Esophagus squamous epithelium (tissue), 5 donors: ENCODE results near the gene DMAC1. TPM values are rescaled to one million over a fixed set of nuclear protein-coding genes. Genes with fewer than 3 reads are reported as not detected.

Source experiments
- DNase-seq: peaks from one replicate; lab custom pipeline; 2025; lab: John Stamatoyannopoulos, UW
- H3K27ac ChIP-seq, 4 donors: fragments of 200-600 bp; sonication (generic); one replicate each; pipeline ENCODE4 v1.5.1; 2016 to 2019; ENCODE audit warnings: mild to moderate bottlenecking in 1 of 4
- H3K27me3 ChIP-seq, 4 donors: fragments of 200-600 bp; sonication (generic); 1 replicate in 3 of 4; 2 replicates in 1 of 4; pipeline versions ENCODE4 v1.5.1 to v1.6.0; 2017 to 2021; ENCODE audit warnings: antibody characterized with exemption in 1 of 4
- H3K36me3 ChIP-seq, 3 donors: fragments of 200-600 bp; sonication (generic); one replicate each; pipeline ENCODE4 v1.5.1; 2016 to 2019
- H3K4me1 ChIP-seq, 3 donors: fragments of 200-600 bp; sonication (generic); one replicate each; pipeline ENCODE4 v1.5.1; 2017 to 2019
- H3K4me3 ChIP-seq, 4 donors: fragments of 200-600 bp; sonication (generic); 1 replicate in 3 of 4; 2 replicates in 1 of 4; pipeline ENCODE4 v1.5.1; 2016 to 2019; ENCODE audit warnings: mild to moderate bottlenecking in 2 of 4, moderate library complexity in 1 of 4
- H3K9me3 ChIP-seq, 3 donors: fragments of 200-600 bp; sonication (generic); one replicate each; pipeline ENCODE4 v1.5.1; 2016 to 2019
- CTCF ChIP-seq, 6 experiments: fragments of 450-650 bp in 4 of 6; fragments of 200-600 bp in 2 of 6; sonication (generic) in 2 of 6; IDR thresholded peaks; one replicate each; pipeline ENCODE4 v1.5.1; 2016 to 2019; ENCODE audit warnings: antibody characterized with exemption in 6 of 6, mild to moderate bottlenecking in 4 of 6, moderate library complexity in 4 of 6
- POLR2A ChIP-seq, 4 donors: fragments of 450-650 bp; IDR thresholded peaks; one replicate each; pipeline ENCODE4 v1.6.1; 2017; ENCODE audit warnings: antibody characterized with exemption in 4 of 4, mild to moderate bottlenecking in 4 of 4, moderate library complexity in 3 of 4
- WGBS, 2 donors: methylation state at CpG; one replicate each; pipeline ENCODE4 v1.1.5; 2018; 5-methylcytosine and 5-hydroxymethylcytosine counted together
- intact Hi-C: fragments of 100-400 bp; cut with DNase I; formaldehyde crosslinking; loops from one replicate; pipeline ENCODE4 v1.15.0; 2022
- total RNA-seq, 4 donors: library from RNA; depleted of rRNA; stranded (reverse); fragments of >200 nt; gene quantifications; one replicate each; pipeline ENCODE4 v1.1.0, GENCODE V29; 2016
- donor health status: DM: yes; HTN: yes; CAD: no.

The DMAC1 gene
- total RNA-seq, 4 donors from 2014 or later, result 7.9 to 14.6 (median 12.4) TPM

GRCh38 chr9:7760014-7760415 is 39.6 kb downstream of the DMAC1 start:
- DNase-seq, result no peak
- Histone ChIP-seq H3K4me1 (no peaks in the 10 kb centered on the region), H3K9me3 (no peaks in the 10 kb centered on the region), H3K27me3 (no peaks in the 10 kb centered on the region), H3K27ac (no peak overlapping the region), H3K4me3 (no peak overlapping the region), H3K36me3 (no peaks in the 10 kb centered on the region)
- TF ChIP-seq CTCF (IDR thresholded peaks at IDR 0.05), result no peak
- TF ChIP-seq POLR2A (IDR thresholded peaks at IDR 0.05), result no peak
- intact Hi-C loops, result no loop called here
- 67 to 100% methylated on average over 1 of the region's 1 CpG for WGBS, 2 donors

- Histone ChIP-seq H3K4me3 (no peak overlapping the region), H3K27me3 (no peaks in the 10 kb centered on the region), H3K9me3 (no peaks in the 10 kb centered on the region), H3K36me3 (no peaks in the 10 kb centered on the region), H3K4me1 (no peaks in the 10 kb centered on the region), H3K27ac (no peak overlapping the region)
- DNase-seq, result no peak
- TF ChIP-seq CTCF (IDR thresholded peaks at IDR 0.05) (no peak), POLR2A (IDR thresholded peaks at IDR 0.05) (no peak)
- intact Hi-C loops, result no loop called here
These were observed 43.5 kb downstream of the DMAC1 start for GRCh38 chr9:7756088-7756487.

- Histone ChIP-seq H3K36me3 (no peaks in the 10 kb centered on the region), H3K27me3 (no peaks in the 10 kb centered on the region), H3K4me1 (no peaks in the 10 kb centered on the region), H3K9me3 (no peaks in the 10 kb centered on the region), H3K4me3 (no peak overlapping the region), H3K27ac (no peak overlapping the region)
- intact Hi-C loops, result no loop called here
- no peak for TF ChIP-seq CTCF (IDR thresholded peaks at IDR 0.05)
- no peak for TF ChIP-seq POLR2A (IDR thresholded peaks at IDR 0.05)
- 87 to 93% methylated on average over 2 of the region's 2 CpGs for WGBS, 2 donors
- DNase-seq, result no peak
These were observed 47.1 kb downstream of the DMAC1 start for GRCh38 chr9:7752481-7752880.
